GM19193 (cell line): ENCODE results near the gene PCGF1.

Experiments
- POLR2A ChIP-seq: IDR thresholded peaks from 4 replicates; pipeline ENCODE4 v1.6.1; 2011; ENCODE audit not compliant: insufficient read depth, insufficient read length; ENCODE audit errors: extremely low read depth

PCGF1 gene

GRCh38 chr2:74548285-74548899 lies 40.9 kb upstream of the PCGF1 start:
- TF ChIP-seq POLR2A, result no peak

- TF ChIP-seq POLR2A, result no peak
Measured at GRCh38 chr2:74546004-74546403, 38.5 kb upstream of the PCGF1 start.

- no peak for TF ChIP-seq POLR2A
Measured at GRCh38 chr2:74544634-74545033, 37.1 kb upstream of the PCGF1 start.

GRCh38 chr2:74542978-74543377 lies 35.5 kb upstream of the PCGF1 start:
- TF ChIP-seq POLR2A, result no peak

- no peak for TF ChIP-seq POLR2A
Measured at GRCh38 chr2:74540291-74540690, 32.8 kb upstream of the PCGF1 start.

GRCh38 chr2:74538881-74539339 lies 31.4 kb upstream of the PCGF1 start:
- no peak for TF ChIP-seq POLR2A

- no peak for TF ChIP-seq POLR2A
Measured at GRCh38 chr2:74537140-74537539, 29.6 kb upstream of the PCGF1 start.

- TF ChIP-seq POLR2A, result no peak
Measured at GRCh38 chr2:74536166-74536950, 28.9 kb upstream of the PCGF1 start.

- TF ChIP-seq POLR2A, result no peak
Measured at GRCh38 chr2:74535440-74535965, 28.0 kb upstream of the PCGF1 start.

- TF ChIP-seq POLR2A, result no peak
Measured at GRCh38 chr2:74534411-74534810, 26.9 kb upstream of the PCGF1 start.

- no peak for TF ChIP-seq POLR2A
Measured at GRCh38 chr2:74533464-74533863, 26.0 kb upstream of the PCGF1 start.

GRCh38 chr2:74532222-74532621 lies 24.7 kb upstream of the PCGF1 start:
- TF ChIP-seq POLR2A, result no peak

GRCh38 chr2:74531666-74532065 lies 24.2 kb upstream of the PCGF1 start:
- TF ChIP-seq POLR2A, result no peak

GRCh38 chr2:74530239-74531187 lies 23.0 kb upstream of the PCGF1 start:
- TF ChIP-seq POLR2A, result peak; percentile 51
